Suppressor macrophage treated with lipopolysaccharide for 4 hours (primary cell): ENCODE results near the gene WFIKKN1.

Experiments
- DNase-seq: peaks from one replicate; pipeline ENCODE4 v3.0.0-alpha.2; 2020

Gene WFIKKN1

GRCh38 chr16:625117-625976 is 5.4 kb upstream of the WFIKKN1 start:
- no peak for DNase-seq

- no peak for DNase-seq
Observed at GRCh38 chr16:625977-626765, 4.6 kb upstream of the WFIKKN1 start.

- peak; percentile 27 for DNase-seq
Observed at GRCh38 chr16:626787-627453, 3.9 kb upstream of the WFIKKN1 start.

- no peak for DNase-seq
Observed at GRCh38 chr16:627454-628239, 3.1 kb upstream of the WFIKKN1 start.

- no peak for DNase-seq
Observed at GRCh38 chr16:628321-629061, 2.3 kb upstream of the WFIKKN1 start.

- DNase-seq: no peak
Observed at GRCh38 chr16:629185-629832, 1.5 kb upstream of the WFIKKN1 start.

GRCh38 chr16:629833-630248 is 944 bp upstream of the WFIKKN1 start:
- no peak for DNase-seq

GRCh38 chr16:630249-630814 is 453 bp upstream of the WFIKKN1 start:
- DNase-seq: no peak

GRCh38 chr16:631808-632358 is 1.1 kb downstream of the WFIKKN1 start:
- DNase-seq: no peak

GRCh38 chr16:632486-633335 is 1.9 kb downstream of the WFIKKN1 start:
- DNase-seq: no peak

- DNase-seq: no peak
Observed at GRCh38 chr16:633336-634050, 2.7 kb downstream of the WFIKKN1 start.

- DNase-seq: no peak
Observed at GRCh38 chr16:634051-634670, 3.4 kb downstream of the WFIKKN1 start.

- no peak for DNase-seq
Observed at GRCh38 chr16:634996-635395, 4.2 kb downstream of the WFIKKN1 start.

- no peak for DNase-seq
Observed at GRCh38 chr16:635573-636205, 4.9 kb downstream of the WFIKKN1 start.

GRCh38 chr16:636206-637080 is 5.7 kb downstream of the WFIKKN1 start, which contains the start of gene METTL26:
METTL26 (minus strand) TSS chr16:636305; CDS start chr16:636290, 15 bp downstream.
- DNase-seq: peak; percentile 96

- DNase-seq: peak; percentile 96
Observed at GRCh38 chr16:637081-638018, 6.6 kb downstream of the WFIKKN1 start.
